Spleen (tissue), 7 donors: Measurements from ENCODE around the gene COL16A1.

ENCODE experiments used
- POLR2AphosphoS5 ChIP-seq, 3 donors: sonication (generic); formaldehyde crosslinking; IDR thresholded peaks; one replicate each; pipeline ENCODE4 v1.5.1; 2017; ENCODE audit warnings: antibody characterized with exemption in 3 of 3
- TF ChIP-seq, protein P1 (sequence below), 11 experiments: fragments of 200-600 bp in 7 of 11; fragments of 450-650 bp in 4 of 11; sonication (generic) in 4 of 11; IDR thresholded peaks in 8 of 11; conservative IDR thresholded peaks in 3 of 11; 1 replicate in 7 of 11; 2 replicates in 4 of 11; pipeline versions ENCODE4 v1.4.0 to v1.8.0; 2016 to 2021; ENCODE audit warnings: antibody characterized with exemption in 11 of 11, inconsistent platforms in 4 of 11, mild to moderate bottlenecking in 1 of 11
- donor health status: DM: no; HTN: no; CAD: no; lungs with moderate emphysema.
- donor health status: DM: no; HTN: no; CAD: no.
- donor health status: DM: no; HTN: no; CAD: no.

- TF ChIP-seq, protein P1, sequence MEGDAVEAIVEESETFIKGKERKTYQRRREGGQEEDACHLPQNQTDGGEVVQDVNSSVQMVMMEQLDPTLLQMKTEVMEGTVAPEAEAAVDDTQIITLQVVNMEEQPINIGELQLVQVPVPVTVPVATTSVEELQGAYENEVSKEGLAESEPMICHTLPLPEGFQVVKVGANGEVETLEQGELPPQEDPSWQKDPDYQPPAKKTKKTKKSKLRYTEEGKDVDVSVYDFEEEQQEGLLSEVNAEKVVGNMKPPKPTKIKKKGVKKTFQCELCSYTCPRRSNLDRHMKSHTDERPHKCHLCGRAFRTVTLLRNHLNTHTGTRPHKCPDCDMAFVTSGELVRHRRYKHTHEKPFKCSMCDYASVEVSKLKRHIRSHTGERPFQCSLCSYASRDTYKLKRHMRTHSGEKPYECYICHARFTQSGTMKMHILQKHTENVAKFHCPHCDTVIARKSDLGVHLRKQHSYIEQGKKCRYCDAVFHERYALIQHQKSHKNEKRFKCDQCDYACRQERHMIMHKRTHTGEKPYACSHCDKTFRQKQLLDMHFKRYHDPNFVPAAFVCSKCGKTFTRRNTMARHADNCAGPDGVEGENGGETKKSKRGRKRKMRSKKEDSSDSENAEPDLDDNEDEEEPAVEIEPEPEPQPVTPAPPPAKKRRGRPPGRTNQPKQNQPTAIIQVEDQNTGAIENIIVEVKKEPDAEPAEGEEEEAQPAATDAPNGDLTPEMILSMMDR (IDR thresholded peaks at IDR 0.05 in 8 of 11, conservative IDR thresholded peaks at IDR 0.05 in 3 of 11) = no peak
- no peak for TF ChIP-seq POLR2AphosphoS5 (IDR thresholded peaks at IDR 0.05)
These were observed 26.7 kb upstream of the COL16A1 start for GRCh38 chr1:31730336-31731048.
